ENCODE data around the gene PIP4P1.

The PIP4P1 gene

DNA sequence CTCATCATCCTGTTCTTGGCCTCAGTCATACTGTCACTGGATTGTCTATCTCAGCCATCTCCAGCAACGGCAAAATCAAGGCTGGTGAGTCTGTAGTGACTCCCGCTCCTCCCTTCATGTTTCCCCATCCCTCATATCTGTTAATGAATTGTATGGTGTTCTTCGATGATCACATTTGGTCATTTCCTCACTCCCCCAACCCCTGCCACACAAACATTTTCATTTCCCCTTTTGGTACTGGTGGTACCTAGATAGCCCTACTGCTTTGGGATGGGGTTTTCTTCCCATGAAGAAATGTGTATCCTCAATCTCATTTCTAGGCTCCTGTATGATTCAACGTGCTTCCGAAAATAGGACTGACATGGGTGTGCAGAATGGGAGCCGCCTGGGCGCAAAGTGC, 22.6 kb downstream of the PIP4P1 start:
- no peak for DNase-seq

DNA sequence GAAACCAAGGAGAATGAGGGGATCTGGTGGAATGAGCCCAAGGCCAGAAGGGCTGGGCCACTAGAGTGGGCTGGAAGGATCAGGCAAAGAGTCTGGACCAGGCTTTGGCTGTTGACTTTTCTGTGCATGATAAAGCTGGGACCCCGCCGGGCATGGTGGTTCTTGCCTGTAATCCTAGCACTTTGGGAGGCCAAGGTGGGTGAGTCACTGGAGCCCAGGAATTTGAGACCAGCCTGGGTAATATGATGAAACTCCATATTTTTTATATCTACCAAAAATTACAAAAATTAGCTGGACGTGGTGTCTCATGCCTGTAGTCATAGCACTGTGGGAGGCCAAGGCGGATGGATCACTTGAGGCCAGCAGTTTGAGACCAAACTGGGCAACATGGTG, 24.9 kb downstream of the PIP4P1 start:
- no peak for DNase-seq

DNA sequence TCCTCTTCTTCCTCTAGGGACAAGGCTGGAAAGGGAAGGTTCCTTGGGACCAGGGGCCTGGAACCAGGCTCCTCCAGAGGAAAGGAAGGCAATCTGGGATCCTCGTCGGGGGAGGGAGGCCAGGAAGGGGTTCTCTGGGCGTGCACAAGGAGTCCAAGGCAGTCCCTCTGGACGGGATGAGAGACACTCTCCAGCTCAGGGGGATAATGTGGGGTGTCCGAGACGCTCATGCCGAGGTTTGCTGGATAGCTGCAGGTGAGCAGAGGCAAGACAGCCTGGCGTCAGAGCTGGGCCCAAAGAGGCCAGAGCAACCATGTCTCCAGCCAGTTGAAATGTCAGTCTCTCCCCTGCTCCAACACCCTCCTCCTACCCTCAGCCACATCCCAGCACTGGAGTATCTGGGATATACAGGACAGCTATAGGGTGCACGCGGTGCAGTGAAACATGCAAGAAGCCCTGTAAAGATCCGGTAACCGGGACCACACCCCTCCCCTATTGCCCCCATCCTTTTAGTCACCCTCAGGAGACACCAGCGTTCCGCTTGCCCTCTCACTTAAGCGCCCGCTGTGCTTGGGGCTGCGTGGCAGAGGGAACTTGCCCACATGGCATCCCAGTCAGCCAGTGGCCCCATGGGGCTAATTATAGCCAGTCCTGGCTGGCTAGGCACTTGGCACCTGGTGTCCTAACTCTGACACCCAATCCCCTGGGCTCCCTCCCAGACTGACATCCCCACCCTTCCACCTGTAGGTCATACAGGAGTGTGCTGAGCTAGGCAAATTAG, 25.5 kb downstream of the PIP4P1 start, which contains the start of gene KLHL33:
Gene KLHL33 (minus strand): TSS at position 585 of the 781 bp plus-strand sequence. CDS start 355 bp downstream, at position 230.
- no peak for DNase-seq

DNA sequence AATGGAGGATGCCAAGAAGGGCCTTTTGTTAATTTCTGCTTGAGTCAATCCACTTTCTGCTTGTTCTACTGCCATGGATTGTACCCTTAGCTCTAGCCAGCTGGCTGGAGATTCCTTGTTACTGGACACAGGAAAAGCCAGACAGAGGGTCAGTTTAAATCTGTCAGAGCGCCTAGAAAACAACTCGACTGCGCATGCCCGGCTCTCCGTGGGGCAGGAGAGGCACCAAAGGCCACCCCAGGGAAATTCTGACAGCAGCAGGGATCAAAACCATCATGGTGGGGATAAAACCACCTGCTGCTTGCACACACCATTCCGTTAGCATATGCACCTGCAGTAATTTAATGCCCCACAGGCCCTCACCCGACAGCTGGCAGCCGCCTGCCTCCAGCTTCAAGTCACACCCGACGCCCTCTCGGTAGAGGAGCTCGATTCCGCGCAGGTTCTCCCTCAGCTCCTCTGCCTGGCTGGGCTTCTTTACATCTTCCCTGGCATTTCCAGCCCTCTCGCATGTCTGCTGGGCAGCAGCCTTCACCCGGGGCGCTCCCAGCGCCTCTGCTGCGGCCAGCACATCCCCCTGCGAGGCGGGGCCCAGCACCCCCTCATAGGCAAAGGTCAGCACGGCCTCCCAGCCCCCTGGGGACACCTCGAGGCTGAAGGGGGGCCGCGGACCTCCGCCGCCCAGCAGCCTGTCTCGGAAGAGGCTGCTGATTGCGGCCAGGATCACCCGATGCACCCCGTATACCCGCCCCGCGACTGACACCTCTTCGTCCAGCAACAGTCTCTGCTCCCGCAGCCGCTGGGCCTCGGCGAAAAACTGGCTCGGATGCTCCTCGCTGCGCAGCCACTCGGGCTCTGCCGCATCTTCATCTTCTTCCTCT, 26.3 kb downstream of the PIP4P1 start:
- peak in 57 of 58 donors; percentile 7 to 88 (median 64) for DNase-seq

DNA sequence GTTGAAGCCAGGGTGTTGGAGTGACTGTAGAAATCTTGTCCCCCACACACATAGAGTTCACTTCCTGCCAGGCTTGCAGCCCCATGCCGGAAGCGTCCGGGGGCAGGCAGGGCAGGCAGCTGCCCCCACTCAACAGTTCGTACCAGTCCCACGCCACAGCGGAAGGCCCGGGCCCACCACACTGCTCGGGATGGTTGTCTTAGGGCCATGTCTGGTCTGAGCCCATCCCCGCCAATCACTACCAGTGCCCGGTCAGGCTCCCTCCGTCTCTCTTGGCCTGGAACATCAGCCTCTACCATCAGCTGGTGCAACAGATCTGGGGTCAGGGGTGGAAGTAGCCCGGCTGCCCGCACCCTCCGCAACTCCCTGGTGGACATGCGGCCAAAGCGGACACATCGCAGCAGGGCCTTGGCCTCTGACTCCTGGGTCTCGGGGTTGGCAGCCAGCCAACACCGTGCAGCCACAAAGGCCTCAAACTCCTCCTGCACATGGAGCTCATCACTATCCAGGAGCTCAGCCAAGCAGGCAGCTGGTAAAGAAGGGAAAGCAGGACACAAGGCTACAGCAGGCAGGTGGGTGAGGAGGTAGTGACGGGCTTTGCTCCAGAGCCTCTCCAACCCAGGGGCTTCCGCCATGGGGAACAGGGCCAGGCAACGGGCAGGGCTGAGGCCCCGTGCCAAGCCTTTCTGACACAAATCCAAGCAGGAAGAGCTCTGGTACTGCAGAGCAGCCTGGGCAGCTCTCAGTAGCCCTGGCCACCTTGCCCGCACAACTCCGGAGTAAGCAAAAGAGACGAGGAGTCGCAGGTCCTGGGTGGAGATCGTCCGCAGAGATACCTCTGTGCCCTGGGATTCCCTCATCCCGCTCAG, 31.2 kb downstream of the PIP4P1 start:
- DNase-seq, result peak in 46 of 58 donors; percentile 9 to 74 (median 30)

DNA sequence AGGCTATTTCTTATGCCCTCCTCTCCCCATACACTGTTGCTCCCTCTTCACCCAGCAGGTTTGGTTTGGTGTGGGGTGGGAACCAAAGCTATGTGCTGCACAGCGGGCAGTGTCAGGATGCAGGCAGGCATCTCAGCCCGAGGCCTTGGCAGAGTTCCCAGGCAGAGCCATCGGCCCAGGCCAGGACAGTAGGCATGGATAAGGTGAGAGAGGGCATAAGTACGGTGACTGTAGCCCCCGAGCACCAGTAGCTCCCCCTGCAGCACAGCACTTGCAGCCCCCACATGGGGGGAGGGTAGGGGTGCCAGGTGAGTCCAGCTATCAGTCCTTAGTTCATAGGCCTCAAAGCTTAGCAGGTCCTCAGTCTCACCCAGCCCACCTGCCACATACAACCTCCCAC, 32.4 kb downstream of the PIP4P1 start:
- no peak for DNase-seq

DNA sequence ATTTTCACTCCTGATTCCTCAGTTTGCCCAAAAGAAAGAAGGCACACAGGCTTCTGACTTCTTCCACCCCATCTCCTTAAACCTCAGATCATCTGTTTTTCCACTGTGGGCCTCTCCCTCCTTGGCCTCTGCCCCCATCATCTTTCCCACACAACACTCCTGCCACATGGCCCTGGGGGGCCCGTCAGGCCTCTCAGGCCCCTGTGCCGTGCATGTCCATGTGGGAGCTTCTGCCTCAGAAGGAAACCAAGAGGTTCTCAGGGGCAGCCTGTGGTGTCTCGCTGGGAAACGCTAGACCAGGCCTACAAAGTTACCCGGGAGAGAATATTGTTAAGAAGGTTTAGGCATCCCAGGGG, 33.2 kb downstream of the PIP4P1 start:
- no peak for DNase-seq

DNA sequence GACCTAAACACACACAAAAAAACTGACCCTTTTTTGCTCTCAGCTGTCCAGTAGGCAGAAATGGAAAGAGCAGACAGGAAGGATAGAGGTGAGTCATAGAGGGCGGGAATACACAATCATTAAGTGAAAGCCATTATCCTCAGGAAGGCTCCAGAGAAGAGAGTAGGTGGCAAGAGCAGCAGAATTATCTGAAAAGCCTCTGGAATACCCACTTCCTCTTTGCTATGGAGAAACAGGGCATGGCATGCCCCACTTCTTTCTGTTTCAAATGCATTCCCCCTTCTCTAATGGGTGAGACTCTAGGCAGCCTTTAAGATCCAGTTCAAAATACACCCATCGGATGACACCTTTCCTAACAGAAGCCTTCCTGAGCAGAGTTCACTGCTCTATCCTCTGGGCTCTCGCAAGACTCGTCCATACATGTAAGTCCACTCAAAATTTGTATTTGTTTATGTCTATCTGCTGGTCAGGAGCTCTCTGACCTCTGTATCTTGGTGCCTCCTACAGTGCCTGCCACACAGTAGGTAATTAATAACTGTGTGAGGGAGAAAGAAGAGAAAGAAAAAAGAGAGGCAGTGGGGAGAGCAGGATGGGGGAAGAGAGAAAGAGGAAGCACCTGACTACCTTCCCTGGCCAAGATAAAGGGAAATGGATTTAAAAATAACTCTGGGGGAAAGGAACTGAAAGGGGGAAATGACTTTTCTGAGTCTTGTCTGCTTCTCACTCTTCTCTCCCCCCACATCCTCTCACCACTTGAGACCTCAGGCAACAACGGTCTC, 33.8 kb downstream of the PIP4P1 start:
- peak in 1 of 58 donors; percentile 11 for DNase-seq

DNA sequence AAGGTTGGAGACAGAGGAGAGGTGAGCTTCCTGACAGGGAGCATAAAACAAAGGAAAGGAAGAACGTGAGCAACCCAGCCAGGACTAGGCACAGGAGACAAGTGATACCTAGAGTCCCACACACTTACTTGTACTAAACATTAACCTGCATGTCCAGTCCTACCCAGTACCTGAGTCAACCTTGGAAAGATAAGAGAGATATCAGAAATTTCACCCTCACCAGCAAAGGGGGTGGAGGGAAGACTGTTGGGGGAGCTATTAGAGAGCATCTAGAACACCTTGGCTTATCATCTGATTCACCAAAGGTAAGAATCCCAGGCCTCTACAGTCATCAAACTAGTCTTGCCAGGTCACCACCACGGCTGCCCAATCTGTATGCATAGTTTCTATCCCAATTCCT, 36.4 kb downstream of the PIP4P1 start:
- no peak for DNase-seq

DNA sequence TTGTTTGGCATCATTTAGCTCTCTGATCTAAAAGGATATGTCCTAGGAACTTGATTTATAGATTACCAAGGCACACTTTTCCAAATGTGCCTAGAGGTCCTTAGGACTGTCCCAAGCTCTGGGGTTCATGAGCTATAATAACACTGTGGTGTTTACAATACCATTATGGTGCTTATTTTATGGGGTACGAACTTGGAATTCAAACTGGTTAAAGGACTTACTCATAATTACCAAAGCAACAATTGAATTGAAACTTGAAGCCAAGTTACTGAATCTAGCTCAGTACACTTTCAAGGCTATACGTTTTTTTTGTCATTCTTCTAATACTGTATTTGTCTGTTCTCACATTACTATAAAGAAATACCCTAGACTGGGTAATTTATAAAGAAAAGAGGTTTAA, 38.3 kb downstream of the PIP4P1 start:
- DNase-seq, result no peak

DNA sequence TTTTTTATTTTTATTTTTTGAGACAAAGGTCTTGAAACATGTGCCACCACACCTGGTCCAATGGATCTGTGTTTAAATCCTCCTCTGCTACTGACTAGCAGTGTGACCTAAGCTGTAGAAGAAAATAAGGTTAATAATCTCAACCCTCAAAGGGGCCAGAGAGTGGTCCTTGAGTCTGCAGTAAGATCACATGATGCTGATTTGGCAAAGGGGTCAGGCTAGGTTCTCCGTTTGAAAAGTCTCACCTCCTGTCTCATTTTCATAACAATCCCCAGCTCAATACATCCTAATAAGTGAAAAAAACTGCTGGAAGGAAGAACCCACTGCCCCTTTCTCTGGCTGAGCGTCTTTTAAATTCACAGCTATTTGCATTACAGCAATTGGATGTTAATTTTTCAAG, 40.0 kb downstream of the PIP4P1 start:
- no peak for DNase-seq

DNA sequence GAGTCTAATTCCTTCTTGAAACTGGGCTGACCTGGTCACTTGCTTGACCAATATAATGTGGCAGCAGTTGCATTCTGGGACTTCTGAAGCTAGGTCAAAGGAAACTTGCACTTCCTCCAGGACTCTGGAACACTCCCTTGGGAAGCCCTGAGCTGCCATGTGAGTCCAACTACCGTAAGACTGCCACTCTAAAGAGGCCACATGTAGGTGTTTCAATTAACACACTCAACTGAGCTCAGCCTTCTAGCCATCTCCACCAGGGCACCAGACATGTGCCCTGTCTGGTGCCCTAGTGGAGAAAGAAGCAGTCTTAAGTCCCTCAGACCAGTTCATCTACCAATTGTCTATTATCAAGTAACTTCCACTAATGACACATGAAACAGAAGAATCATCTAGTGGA, 41.8 kb downstream of the PIP4P1 start:
- DNase-seq, result no peak

DNA sequence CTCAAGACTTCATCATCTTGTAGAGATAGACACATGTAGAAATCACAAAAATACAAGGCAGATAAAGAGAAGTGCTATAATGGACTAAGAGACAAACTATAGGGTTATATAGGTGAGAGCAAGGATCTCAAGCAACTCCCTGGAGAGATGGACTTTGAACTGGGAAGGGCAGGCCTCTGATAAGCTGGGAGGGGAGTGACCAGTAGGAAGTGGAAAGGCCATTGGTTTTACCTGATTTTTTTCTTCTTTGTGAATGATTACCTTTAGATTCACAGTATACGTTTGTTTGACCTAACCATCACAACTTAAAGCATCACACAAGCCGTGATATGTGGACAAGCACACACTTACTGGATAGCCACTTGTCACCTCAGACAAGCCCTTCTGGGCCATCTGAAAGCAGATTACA, 42.7 kb downstream of the PIP4P1 start:
- no peak for DNase-seq

DNA sequence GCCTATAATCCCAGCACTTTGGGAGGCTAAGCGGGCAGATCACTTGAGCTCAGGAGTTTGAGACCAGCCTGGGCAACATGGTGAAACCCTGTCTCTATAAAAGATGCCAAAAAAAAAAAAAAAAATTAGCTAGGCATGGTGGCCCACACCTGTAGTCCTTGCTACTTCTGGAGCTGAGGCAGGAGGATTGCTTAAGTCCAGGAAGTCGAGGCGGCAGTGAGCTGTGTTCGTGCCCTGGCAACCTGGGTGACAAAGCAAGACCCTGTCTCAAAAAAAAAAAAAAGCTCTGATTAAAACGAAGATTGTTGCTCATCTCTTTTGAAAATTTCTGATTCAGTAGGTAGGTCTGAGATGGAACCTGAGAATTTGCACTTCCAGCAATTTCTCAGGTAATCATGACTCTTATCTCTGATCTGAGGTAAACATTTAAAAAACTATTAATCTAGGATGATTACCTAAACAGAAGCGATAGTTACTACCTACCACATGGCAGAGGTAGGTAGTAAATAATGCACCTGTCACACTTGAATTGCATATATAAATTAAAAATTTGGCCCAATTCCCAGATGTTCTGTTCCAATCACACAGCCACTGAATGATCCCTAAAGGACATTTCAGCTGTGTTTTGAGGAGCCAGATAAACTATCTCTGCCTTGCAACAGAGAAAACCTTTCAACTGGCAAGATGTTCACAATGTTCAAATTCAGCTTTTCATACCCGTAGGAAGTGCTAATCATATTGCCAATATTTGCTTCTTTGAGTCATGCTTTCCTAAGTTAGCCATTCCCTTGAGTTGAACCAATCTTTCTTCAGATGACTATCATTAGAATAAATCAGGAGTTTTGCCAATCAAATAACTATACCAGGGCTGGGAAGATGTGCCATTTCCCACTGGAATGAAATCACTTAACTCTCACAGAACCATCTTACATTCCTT, 43.7 kb downstream of the PIP4P1 start:
- DNase-seq, result no peak

DNA sequence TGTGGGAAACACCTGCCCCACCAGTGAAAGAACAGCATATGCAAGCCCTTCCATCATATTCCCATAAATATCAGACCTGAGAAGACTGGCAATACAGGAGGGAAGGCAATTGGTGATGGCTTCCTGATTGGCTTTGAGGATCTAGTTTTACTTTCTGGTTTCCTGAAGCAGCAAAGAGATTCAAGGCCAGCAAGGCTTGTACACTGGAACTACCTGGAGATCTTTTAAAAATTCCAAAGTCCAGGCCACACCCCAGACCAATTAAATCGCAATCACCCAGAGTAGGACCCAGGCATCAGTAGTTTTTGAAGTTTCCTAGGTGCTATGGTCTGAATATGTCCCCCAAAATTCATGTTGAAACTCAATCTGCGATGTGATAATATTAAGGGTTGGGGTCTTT, 45.0 kb downstream of the PIP4P1 start:
- no peak for DNase-seq

DNA sequence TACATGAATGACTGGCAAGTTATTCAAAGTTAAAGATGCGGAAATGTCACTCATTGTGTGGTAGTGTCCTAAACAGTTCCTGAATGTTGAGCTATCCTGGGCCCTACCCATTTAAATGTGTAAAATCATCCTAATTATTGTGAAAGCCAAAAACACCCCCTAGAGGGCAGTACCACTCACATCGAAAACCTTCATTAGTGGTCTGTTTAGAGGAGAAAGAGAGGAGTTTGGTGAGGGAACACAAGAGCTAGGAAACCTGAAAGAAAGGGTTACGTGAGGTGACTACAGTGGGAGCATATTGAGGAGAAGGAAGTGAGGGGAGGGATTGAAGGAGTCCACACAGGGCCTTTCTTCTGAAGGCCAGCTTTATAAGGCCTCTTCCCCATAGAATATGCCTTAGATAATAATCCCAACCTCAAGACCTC, 45.4 kb downstream of the PIP4P1 start:
- peak in 3 of 58 donors; percentile 5 to 53 (median 9) for DNase-seq

DNA sequence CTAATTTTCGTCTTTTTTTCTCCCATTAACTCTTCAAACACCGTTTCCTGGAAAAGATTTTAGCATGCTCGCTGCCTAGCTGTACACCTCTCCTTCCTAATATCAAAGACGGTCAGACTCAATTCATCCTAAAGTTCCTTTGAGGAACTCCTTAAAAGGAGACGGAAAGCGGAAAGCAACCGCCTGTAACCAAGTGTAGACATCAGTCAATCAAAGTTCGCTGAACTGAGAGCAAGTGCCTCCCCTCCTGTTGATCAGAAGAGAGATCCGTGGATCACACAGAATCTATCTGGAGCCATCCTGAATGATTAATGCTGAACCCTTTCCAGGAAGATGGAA, 47.5 kb downstream of the PIP4P1 start:
- DNase-seq, result peak in 1 of 58 donors; percentile 13

DNA sequence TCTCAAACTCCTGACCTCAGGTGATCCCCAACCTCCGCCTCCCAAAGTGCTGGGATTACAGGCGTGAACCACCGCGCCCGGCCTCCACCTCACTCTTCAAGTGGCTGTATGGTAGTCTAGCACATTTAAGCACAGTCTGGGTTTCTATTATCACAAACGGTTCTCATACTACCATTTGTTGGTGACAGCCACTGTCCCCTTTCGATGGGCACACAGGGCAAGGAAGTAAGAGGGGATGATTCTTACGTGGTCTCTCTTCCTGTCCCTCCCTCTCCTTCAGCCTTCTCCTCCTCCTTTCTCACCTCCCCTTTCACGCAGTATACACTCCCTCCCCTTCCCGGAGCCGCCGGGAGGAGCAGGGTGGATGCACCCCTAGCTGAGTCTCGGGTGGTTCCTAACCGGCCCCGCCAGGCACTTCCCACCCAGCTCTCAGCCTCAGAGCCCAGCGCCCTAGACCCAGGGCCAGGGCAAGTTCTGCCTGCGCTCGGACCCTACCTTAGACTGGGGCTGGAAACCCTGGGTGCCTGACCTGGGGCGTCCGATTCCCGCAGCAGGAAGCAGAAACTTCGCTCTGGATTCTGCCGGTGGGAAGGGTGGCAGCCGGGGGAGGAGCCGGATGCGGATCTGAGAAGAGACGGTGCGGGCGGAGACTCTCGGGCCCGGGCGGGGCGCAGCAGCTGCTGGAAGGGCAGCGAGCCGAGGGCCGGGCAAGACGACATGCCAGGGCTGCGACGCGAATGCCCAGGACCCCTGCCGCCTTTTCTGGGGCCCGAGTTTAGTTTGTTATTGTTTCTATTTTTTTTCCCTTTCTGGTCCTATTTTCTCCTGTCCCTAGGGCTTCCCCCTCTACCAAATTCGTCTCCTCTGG, 48.1 kb downstream of the PIP4P1 start, which contains the start of gene TEP1:
Gene TEP1 (minus strand): TSS at position 626 of the 868 bp plus-strand sequence. CDS start 5,062 bp downstream, outside the sequence.
- DNase-seq, result peak in 55 of 58 donors; percentile 21 to 85 (median 64)

All from anterior cingulate cortex (tissue), 58 donors.